GM12878 (cell line): ENCODE measurements around the gene CREB3. TPM values are rescaled to one million over a fixed set of nuclear protein-coding genes. Genes with fewer than 3 reads are reported as not detected.

Source experiments
- ASH2L ChIP-seq: fragments of 300-600, 200-600 bp; sonication (generic); IDR thresholded peaks from 2 replicates; pipeline ENCODE4 v1.6.1; 2017; ENCODE audit warnings: low read depth, mild to moderate bottlenecking, borderline replicate concordance
- CREB1 ChIP-seq: IDR thresholded peaks from 2 replicates; pipeline ENCODE4 v1.6.1; 2012; ENCODE audit warnings: low read depth, mild to moderate bottlenecking, inconsistent platforms
- EED ChIP-seq: sonication (generic); IDR thresholded peaks from 2 replicates; pipeline ENCODE4 v1.6.1; 2016; ENCODE audit warnings: antibody characterized with exemption, low read depth
- EP300 ChIP-seq, 2 experiments: fragments of 150-350 bp in 1 of 2; IDR thresholded peaks; 2 replicates each; pipeline ENCODE4 v1.6.1; 2011 to 2012; ENCODE audit warnings: low read depth in 2 of 2, low read length in 2 of 2, borderline replicate concordance in 1 of 2, improper control_type of control experiment in 1 of 2, inconsistent platforms in 1 of 2; ENCODE audit not compliant: control insufficient read depth in 1 of 2
- FOS ChIP-seq: IDR thresholded peaks from 3 replicates; pipeline ENCODE4 v1.6.1; 2011; ENCODE audit warnings: borderline replicate concordance; ENCODE audit not compliant: insufficient read length; ENCODE audit errors: extremely low read depth
- FOXK2 ChIP-seq: fragments of 450-650 bp; IDR thresholded peaks from 2 replicates; pipeline ENCODE4 v1.6.1; 2017; ENCODE audit warnings: mild to moderate bottlenecking, moderate library complexity
- FOXM1 ChIP-seq: IDR thresholded peaks from 2 replicates; pipeline ENCODE4 v1.6.1; 2012; ENCODE audit warnings: low read depth, mild to moderate bottlenecking, inconsistent platforms, low read length, moderate library complexity
- HDAC6 ChIP-seq: fragments of 200-600 bp; sonication (generic); IDR thresholded peaks from one replicate; pipeline ENCODE4 v1.8.0; 2017; ENCODE audit warnings: antibody characterized with exemption; ENCODE audit not compliant: unreplicated experiment
- HDGF ChIP-seq: fragments of 450-650 bp; IDR thresholded peaks from 2 replicates; pipeline ENCODE4 v1.6.1; 2016; ENCODE audit warnings: antibody characterized with exemption
- KAT2A ChIP-seq: conservative IDR thresholded peaks from 2 replicates; pipeline ENCODE4 v1.6.1; 2011; ENCODE audit warnings: low read depth, low read length; ENCODE audit not compliant: control insufficient read depth
- MYB ChIP-seq: fragments of 150-350 bp; IDR thresholded peaks from 2 replicates; pipeline ENCODE4 v1.6.1; 2014; ENCODE audit warnings: mild to moderate bottlenecking, low read depth, low read length, borderline replicate concordance
- NFIC ChIP-seq: IDR thresholded peaks from 2 replicates; pipeline ENCODE4 v1.6.1; 2012; ENCODE audit warnings: low read depth, mild to moderate bottlenecking, inconsistent platforms, low read length, moderate library complexity
- NFXL1 ChIP-seq: fragments of 450-650 bp; IDR thresholded peaks from 2 replicates; pipeline ENCODE4 v1.6.1; 2017; ENCODE audit warnings: antibody characterized with exemption, mild to moderate bottlenecking, borderline replicate concordance
- NFYA ChIP-seq: IDR thresholded peaks from 2 replicates; pipeline ENCODE4 v1.6.1; 2011; ENCODE audit warnings: low read depth, mild to moderate bottlenecking, low read length, improper control_type of control experiment, borderline replicate concordance
- NR2F1 ChIP-seq: fragments of 450-650 bp; conservative IDR thresholded peaks from 2 replicates; pipeline ENCODE4 v1.6.1; 2017; ENCODE audit warnings: mild to moderate bottlenecking
- NRF1 ChIP-seq: conservative IDR thresholded peaks from 2 replicates; pipeline ENCODE4 v1.6.1; 2011; ENCODE audit warnings: mild to moderate bottlenecking, low read depth, low read length, improper control_type of control experiment
- RCOR1 ChIP-seq: conservative IDR thresholded peaks from 2 replicates; pipeline ENCODE4 v1.6.1; 2012; ENCODE audit warnings: low read depth, low read length, improper control_type of control experiment
- SMAD1 ChIP-seq: fragments of 450-650 bp; IDR thresholded peaks from 2 replicates; pipeline ENCODE4 v1.6.1; 2018; ENCODE audit warnings: mild to moderate bottlenecking, low read depth; ENCODE audit not compliant: partially characterized antibody
- SMC3 ChIP-seq: IDR thresholded peaks from 2 replicates; pipeline ENCODE4 v1.6.1; 2011; ENCODE audit warnings: low read length, improper control_type of control experiment, borderline replicate concordance
- STAT1 ChIP-seq: fragments of 450-650 bp; conservative IDR thresholded peaks from 2 replicates; pipeline ENCODE4 v1.6.1; 2014; ENCODE audit warnings: antibody characterized with exemption, mild to moderate bottlenecking
- TCF7 ChIP-seq: IDR thresholded peaks from 2 replicates; pipeline ENCODE4 v1.6.1; 2014; ENCODE audit warnings: antibody characterized with exemption, borderline replicate concordance
- WRNIP1 ChIP-seq: IDR thresholded peaks from 2 replicates; pipeline ENCODE4 v1.6.1; 2011; ENCODE audit warnings: low read depth, low read length, improper control_type of control experiment, borderline replicate concordance
- YBX1 ChIP-seq: fragments of 450-650 bp; IDR thresholded peaks from 2 replicates; pipeline ENCODE4 v1.6.1; 2016; ENCODE audit warnings: antibody characterized with exemption
- ZNF207 ChIP-seq: fragments of 450-650 bp; IDR thresholded peaks from 2 replicates; pipeline ENCODE4 v1.6.1; 2014; ENCODE audit warnings: antibody characterized with exemption, mild to moderate bottlenecking, borderline replicate concordance
- ZNF24 ChIP-seq: fragments of 450-650 bp; IDR thresholded peaks from 2 replicates; pipeline ENCODE4 v1.6.1; 2017; ENCODE audit warnings: antibody characterized with exemption, mild to moderate bottlenecking
- ZNF384 ChIP-seq: IDR thresholded peaks from 2 replicates; pipeline ENCODE4 v1.6.1; 2012; ENCODE audit warnings: low read depth, mild to moderate bottlenecking, low read length, improper control_type of control experiment, borderline replicate concordance
- polyA plus RNA-seq, 11 experiments: library from polyadenylated mRNA; depleted of rRNA in 4 of 11; unstranded in 6 of 11; stranded (reverse) in 5 of 11; fragments of >200 nt; fragmentation: Nextera tagmentation in 4 of 11; fragmentation: Illumina TruSeq in 1 of 11; extraction: Ambion mirVana in 4 of 11; extraction: Trizol in 1 of 11; gene quantifications; 1 replicate in 1 of 11; 2 replicates in 10 of 11; pipeline versions ENCODE4 v1.2.1 to v1.2.3, GENCODE V29; 2011 to 2016; ENCODE audit warnings: inconsistent platforms in 2 of 11, missing spikeins in 2 of 11, low read depth in 1 of 11
- total RNA-seq, 4 experiments: library from RNA; depleted of rRNA in 3 of 4; stranded (reverse); fragments of >200 nt in 3 of 4; fragmentation: Illumina TruSeq in 1 of 4; extraction: Trizol in 1 of 4; gene quantifications; 2 replicates each; pipeline versions ENCODE4 v1.2.1 to v1.2.3, GENCODE V29; 2013 to 2021
- TF ChIP-seq, protein P1 (sequence below): IDR thresholded peaks from 2 replicates; pipeline ENCODE4 v1.6.1; 2012; ENCODE audit warnings: low read depth, low read length, improper control_type of control experiment
- TF ChIP-seq, protein P2 (sequence below): fragments of 450-650 bp; IDR thresholded peaks from 2 replicates; pipeline ENCODE4 v1.6.1; 2014; ENCODE audit warnings: mild to moderate bottlenecking
- TF ChIP-seq, protein P3 (sequence below): IDR thresholded peaks from 2 replicates; pipeline ENCODE4 v1.6.1; 2011; ENCODE audit warnings: mild to moderate bottlenecking, low read depth, low read length, moderate library complexity; ENCODE audit not compliant: insufficient replicate concordance

The CREB3 gene
- total and polyA plus RNA-seq, 10 of the 15 experiments (the other 5 are each of a cell fraction or from before 2014, with no cell fraction given), result 9.8 to 38.9 (median 19.8) TPM

DNA sequence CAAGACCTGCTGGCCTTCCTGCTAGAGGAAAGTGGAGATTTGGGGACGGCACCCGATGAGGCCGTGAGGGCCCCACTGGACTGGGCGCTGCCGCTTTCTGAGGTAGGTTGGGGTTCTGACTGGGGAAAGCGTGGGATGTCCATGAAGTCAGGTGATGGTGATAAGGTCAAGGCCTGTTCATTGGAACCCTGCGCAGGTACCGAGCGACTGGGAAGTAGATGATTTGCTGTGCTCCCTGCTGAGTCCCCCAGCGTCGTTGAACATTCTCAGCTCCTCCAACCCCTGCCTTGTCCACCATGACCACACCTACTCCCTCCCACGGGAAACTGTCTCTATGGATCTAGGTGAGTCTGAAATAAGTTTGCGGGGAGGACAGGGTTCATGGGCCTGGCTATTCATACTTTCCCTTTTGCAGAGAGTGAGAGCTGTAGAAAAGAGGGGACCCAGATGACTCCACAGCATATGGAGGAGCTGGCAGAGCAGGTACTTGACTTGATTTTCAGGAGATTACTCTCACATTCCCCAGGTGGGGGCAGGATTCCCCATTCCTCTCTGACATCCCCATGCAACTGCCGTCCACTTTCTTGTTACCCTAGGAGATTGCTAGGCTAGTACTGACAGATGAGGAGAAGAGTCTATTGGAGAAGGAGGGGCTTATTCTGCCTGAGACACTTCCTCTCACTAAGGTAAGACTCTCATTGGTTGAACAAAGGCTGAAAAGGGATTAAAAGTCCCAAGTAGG is 505 bp downstream of the CREB3 start (continued):
- TF ChIP-seq SMC3 (no peak), CREB1 (no peak), YBX1 (no peak), NRF1 (peak; percentile 24; the same call in 1 of the 2 replicates), HDGF (no peak), FOS (no peak), EP300 (IDR thresholded peaks at IDR 0.05; ENCODE audit: borderline replicate concordance in 1 of 2, control insufficient read depth in 1 of 2, low read depth in 2 of 2, low read length in 2 of 2) (no peak), NFIC (no peak), ZNF384 (no peak), NFXL1 (no peak), KAT2A (no peak), HDAC6 (no peak), STAT1 (no peak), ZNF207 (no peak), MYB (no peak), ASH2L (no peak), FOXM1 (no peak), TCF7 (no peak), NR2F1 (peak; percentile 32), SMAD1 (no peak), EED (no peak), ZNF24 (no peak), NFYA (no peak), WRNIP1 (no peak), RCOR1 (no peak), FOXK2 (no peak)
- TF ChIP-seq, protein P1, sequence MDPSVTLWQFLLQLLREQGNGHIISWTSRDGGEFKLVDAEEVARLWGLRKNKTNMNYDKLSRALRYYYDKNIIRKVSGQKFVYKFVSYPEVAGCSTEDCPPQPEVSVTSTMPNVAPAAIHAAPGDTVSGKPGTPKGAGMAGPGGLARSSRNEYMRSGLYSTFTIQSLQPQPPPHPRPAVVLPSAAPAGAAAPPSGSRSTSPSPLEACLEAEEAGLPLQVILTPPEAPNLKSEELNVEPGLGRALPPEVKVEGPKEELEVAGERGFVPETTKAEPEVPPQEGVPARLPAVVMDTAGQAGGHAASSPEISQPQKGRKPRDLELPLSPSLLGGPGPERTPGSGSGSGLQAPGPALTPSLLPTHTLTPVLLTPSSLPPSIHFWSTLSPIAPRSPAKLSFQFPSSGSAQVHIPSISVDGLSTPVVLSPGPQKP, result no peak
- TF ChIP-seq, protein P2, sequence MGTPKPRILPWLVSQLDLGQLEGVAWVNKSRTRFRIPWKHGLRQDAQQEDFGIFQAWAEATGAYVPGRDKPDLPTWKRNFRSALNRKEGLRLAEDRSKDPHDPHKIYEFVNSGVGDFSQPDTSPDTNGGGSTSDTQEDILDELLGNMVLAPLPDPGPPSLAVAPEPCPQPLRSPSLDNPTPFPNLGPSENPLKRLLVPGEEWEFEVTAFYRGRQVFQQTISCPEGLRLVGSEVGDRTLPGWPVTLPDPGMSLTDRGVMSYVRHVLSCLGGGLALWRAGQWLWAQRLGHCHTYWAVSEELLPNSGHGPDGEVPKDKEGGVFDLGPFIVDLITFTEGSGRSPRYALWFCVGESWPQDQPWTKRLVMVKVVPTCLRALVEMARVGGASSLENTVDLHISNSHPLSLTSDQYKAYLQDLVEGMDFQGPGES, result no peak
- TF ChIP-seq, protein P3, sequence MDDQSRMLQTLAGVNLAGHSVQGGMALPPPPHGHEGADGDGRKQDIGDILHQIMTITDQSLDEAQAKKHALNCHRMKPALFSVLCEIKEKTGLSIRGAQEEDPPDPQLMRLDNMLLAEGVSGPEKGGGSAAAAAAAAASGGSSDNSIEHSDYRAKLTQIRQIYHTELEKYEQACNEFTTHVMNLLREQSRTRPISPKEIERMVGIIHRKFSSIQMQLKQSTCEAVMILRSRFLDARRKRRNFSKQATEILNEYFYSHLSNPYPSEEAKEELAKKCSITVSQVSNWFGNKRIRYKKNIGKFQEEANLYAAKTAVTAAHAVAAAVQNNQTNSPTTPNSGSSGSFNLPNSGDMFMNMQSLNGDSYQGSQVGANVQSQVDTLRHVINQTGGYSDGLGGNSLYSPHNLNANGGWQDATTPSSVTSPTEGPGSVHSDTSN, result no peak
